ENCODE results near the gene CRYBA4.
"Not testable (repeated sequence)": the region's sequence is repeated elsewhere in the genome, so short reads cannot be mapped to it uniquely, and the experiment has no call there.

Gene CRYBA4

GRCh38 chr22:26597480-26597879 lies 24.3 kb upstream of the CRYBA4 start:
- no peak for DNase-seq

- no peak for DNase-seq
These were observed 22.3 kb upstream of the CRYBA4 start for GRCh38 chr22:26599505-26599904.

DNA sequence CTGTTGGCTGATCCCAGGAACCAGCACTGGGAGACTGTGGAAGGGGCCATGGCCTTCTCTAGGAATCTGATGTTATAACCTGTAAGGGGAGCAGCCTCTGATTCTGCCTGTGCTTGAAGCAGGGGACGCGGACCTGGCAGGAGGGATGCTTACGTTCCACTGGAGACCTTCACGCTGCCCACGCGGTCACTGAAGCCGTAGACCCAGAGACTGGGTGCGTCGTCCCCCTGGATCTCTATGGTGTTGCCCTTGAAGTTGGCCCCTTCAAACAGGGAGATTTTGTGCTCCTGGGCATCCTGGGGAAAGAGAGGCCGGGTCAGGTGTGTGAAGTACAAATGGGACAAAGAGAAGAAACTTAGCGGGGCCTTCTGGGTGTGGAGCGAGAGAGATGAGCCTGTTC lies 20.0 kb upstream of the CRYBA4 start:
- no peak for DNase-seq

DNA sequence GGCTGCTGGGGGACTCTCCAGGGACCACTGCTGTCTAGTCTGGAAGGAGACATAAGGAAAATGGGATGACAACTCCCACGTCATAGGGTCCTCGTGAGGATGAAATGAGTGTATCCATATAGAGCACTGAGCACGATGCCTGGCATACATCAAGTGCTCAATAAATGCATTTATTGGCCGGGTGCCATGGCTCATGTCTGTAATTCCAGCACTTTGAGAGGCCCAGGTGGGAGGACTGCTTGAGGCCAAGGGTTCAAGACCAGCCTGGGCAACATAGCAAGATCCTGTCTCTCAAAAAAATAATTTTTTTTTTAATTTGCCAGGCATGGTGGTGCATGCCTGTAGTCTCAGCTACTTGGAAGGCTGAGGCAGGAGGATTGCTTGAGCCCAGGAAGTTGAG lies 19.6 kb upstream of the CRYBA4 start:
- no peak for DNase-seq

- no peak for DNase-seq
These were observed 17.4 kb upstream of the CRYBA4 start for GRCh38 chr22:26604368-26604767.

DNA sequence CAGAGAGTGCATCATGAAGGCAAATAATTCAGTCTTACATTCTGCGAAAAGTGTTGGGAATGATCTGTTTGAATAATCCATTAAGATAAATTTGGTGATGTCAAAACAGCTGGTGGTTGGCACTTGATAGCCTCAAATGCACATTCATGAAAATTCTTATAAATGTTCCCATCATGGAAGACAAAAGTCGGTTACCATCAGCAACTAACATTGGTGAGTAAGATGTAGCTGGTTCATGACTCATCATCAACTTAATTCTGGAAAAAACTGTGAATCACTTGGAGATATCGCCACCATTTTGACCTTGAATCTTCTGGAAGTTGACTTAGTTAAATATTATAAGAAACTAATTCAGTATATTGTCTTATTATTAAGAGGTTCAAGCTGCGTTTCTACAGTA lies 15.2 kb upstream of the CRYBA4 start:
- DNase-seq = no peak

DNA sequence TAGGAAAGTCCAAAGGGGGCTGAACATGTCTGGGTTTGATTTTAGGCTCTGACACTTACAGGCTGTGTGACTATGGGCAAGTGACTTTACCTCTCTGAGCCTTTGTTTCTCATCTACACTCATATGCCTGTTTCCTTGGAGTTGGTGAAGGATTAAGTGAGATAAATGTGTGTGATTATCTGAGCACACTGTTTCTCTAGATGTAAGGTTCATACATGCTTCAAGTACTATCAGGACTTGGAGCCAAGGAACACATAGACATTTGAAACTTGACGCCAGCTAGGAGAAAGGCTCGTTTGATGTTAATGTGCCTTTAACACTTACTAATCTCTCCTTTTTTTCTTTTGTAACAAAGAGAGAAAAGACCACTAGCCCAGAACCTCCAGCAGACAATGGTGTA lies 13.6 kb upstream of the CRYBA4 start:
- no peak for DNase-seq

DNA sequence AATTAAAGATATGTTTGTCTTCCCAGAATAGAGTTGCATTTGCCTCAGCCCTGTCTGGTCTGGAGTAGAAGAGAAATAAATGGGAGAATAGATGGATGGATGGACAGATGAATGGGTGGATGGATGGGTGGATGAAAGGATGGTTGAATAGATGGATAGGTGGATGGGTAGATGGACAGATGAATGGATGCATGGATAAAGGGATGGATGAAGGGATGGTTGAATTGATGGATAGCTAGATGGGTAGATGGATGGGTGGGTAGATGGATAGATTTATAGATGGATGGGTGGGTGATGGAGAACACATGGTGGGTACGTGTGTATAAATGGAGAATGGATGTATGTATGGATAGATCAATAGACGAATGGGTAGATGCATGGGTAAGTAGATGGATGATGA lies 12.5 kb upstream of the CRYBA4 start:
- no peak for DNase-seq

- DNase-seq = peak; percentile 56
These were observed 11.4 kb upstream of the CRYBA4 start for GRCh38 chr22:26610072-26610958.

- DNase-seq = no peak
These were observed 10.8 kb upstream of the CRYBA4 start for GRCh38 chr22:26610996-26611395.

GRCh38 chr22:26612652-26613051 lies 9.1 kb upstream of the CRYBA4 start:
- no peak for DNase-seq

- not testable (repeated sequence) for DNase-seq
These were observed 8.0 kb upstream of the CRYBA4 start for GRCh38 chr22:26613753-26614152.

DNA sequence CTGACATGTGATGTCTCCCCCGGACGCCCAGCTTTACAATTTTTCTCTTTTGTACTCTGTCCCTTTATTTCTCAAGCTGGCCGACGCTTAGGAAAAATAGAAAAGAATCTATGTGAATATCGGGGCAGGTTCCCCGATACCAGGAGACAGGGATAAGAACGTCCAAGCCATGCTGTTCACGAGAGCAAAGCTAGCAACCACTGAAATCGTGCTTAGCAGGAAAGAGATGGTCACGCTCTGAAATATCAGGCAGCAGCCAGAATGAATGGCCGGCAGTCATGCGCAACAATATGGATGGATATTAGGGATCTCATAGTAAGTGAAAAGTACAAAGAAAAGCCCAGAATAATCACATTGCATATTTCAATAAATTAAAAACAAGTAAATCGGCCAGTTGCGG lies 7.4 kb upstream of the CRYBA4 start:
- DNase-seq = no peak

- DNase-seq = no peak
These were observed 6.6 kb upstream of the CRYBA4 start for GRCh38 chr22:26615149-26615548.

- no peak for DNase-seq
These were observed 5.8 kb upstream of the CRYBA4 start for GRCh38 chr22:26615830-26616435.

GRCh38 chr22:26616650-26617049 lies 5.1 kb upstream of the CRYBA4 start:
- no peak for DNase-seq

GRCh38 chr22:26617271-26618199 lies 4.2 kb upstream of the CRYBA4 start, which contains the start of gene CRYBB1:
TSS of gene CRYBB1 (minus strand) at chr22:26618027. CDS start at chr22:26616319, 1,708 bp downstream.
- no peak for DNase-seq

DNA sequence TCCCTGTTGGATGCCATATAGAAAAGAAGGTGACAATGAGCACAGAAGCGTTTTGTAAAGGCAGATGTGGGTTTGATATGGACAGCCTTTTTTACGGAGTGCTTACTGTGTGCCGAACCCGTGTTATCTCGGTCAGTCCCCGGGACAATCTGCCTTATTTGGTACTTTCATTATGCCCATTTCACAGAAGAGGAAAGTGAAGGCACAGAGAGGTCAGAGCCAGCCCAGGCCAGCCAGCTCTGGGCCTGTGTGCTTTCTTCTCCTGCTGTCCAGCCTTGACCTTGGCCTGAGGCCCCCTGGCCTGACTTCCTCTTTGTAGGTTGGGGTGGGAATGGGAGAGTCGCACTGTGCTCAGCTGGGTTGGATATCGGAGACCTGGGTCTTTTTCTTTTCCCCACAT lies 3.3 kb upstream of the CRYBA4 start:
- DNase-seq = no peak

DNA sequence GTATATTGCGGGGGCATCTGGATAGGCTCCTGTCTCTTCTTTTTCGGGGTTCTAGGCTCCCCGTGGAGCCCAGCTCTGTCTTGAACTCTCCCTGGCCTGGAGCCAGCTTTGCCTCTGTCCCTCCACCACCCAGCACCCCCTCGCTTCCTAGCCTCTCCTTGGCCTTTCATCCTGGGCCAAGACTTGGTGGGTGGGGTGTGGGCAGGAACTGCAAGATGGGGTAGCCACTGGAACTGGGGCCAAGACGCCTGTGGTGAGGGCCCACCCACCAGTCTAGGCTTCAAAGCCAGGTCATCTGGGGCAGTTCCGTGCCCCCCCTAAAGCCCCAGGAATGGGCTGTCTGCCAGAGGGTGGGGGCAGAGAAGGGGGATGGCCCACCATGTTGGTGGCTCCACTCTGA lies 2.3 kb upstream of the CRYBA4 start:
- no peak for DNase-seq

GRCh38 chr22:26620197-26620596 lies 1.6 kb upstream of the CRYBA4 start:
- DNase-seq = no peak

GRCh38 chr22:26623984-26624383 lies 2.2 kb downstream of the CRYBA4 start:
- DNase-seq = no peak

DNA sequence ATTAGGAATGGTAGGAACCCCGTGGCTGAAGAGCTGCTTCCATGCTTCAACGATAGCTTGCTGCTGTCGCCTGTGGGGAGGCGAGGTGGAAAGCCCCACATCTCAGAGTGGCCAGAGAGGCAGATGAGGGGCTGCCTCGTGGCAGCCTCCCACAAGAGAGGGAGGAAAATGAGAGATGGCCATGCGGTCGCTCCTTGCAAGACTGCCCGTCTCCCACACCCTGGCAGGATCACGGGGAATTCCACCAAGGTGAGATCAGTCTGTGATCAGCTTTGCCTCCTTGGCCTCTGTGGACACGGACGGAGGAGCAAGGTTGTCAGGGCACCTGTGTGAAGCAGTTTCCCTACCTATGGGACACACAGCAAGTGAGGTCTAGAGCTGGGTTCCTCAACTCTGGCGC lies 3.0 kb downstream of the CRYBA4 start:
- no peak for DNase-seq

DNA sequence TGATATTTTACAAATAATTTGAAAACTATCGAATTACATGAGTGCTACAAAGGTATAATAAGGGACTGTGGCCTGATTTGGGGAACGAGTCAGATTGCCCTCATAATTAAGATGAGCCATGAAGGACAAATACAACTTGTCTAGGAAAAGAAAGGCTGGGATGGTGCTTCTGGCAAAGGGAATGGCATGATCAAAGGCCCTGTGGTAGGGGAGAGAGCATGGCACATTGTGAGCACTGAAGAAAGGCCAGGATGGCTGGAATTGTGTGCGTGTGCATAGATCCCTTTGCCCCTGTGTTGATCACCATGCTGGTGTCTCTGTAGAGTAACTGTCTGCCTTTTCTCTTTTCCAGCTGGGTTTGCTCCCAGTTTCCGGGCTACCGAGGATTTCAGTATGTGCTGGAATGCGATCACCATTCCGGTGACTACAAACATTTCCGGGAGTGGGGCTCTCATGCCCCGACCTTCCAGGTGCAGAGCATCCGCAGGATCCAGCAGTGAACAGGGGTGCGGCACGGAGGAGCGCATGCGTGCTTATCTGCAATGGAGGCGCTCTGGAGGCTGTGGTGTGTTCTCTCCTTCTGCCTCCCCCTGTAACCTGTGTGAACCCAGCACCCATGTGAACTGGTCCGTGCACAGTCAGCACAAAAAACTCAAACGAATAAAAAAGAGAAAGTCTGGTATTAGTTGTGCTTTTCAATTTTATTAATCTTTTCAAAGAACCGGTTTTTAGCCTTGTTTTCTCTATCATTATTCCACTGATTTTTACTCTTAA lies 8.4 kb downstream of the CRYBA4 start:
- DNase-seq = no peak

Data from CD4-positive, alpha-beta T cell treated with Interleukin-12 subunit alpha and Interleukin-12 subunit beta, for 1 hour (primary cell).